ENCODE measurements around the gene EDNRA. TPM values are rescaled to one million over a fixed set of nuclear protein-coding genes. Genes with fewer than 3 reads are reported as not detected.

EDNRA gene
- total and polyA plus RNA-seq, 2 of the 8 experiments (the other 6 are each of a cell fraction or from before 2014, with no cell fraction given) = 1.7 to 3.3 TPM

DNA sequence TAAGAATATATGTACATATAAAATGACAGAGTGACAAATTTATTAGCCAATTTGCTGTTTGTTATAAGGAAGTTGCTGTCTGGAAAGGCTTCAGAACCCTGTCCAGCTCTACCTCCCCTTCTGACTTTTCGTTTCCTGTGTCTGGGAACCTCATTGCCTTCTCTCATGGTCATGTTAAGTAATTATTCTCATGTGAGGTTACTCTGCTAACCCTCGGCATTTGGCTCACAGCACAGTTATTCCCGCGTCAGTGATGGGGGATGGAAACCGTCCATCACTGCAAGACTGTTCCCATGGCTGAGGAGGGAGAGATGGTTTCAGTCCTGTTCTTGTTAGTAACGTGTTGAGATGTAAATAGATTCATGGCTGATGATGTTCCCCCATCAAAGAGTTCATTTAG lies 11.9 kb downstream of the EDNRA start:
- no peaks in the 10 kb centered on the region for H3K4me1 ChIP-seq (replicated peaks in 1 of 4; ENCODE audit: control insufficient read depth in 3 of 4, insufficient read depth in 4 of 4, low read length in 3 of 4)
- no peak overlapping the region for H3K4me3 ChIP-seq (ENCODE audit: extremely low read depth in 1 of 4, insufficient read depth in 2 of 4, low read depth in 3 of 4, low read length in 4 of 4)
- TF ChIP-seq TEAD4 (IDR thresholded peaks at IDR 0.05; ENCODE audit: low read depth, low read length) (no peak), ZNF274 (IDR thresholded peaks at IDR 0.05; ENCODE audit: borderline replicate concordance, extremely low read depth, low read length) (no peak), TAF7 (optimal IDR thresholded peaks at IDR 0.05; ENCODE audit: borderline replicate concordance, low read depth, low read length) (no peak), POLR2AphosphoS5 (IDR thresholded peaks at IDR 0.05; ENCODE audit: low read depth, low read length) (no peak), POU5F1 (IDR thresholded peaks at IDR 0.05; ENCODE audit: low read depth, low read length) (no peak)
- no peaks in the 10 kb centered on the region; a peak in 1 of 4 replicates for H3K9me3 ChIP-seq (ENCODE audit: insufficient read depth in 2 of 2, low read depth in 1 of 2, low read length in 1 of 2)
- no peak overlapping the region for H3K4ac ChIP-seq (replicated peaks; ENCODE audit: insufficient read length, low read depth, low read length)
- H3K23me2 ChIP-seq (ENCODE audit: low read depth, low read length) = peaks cover 1% of the 10 kb centered on the region; the same call in 1 of the 2 replicates
- WGBS, 2 experiments (ENCODE audit: extremely low coverage in 1 of 2, insufficient coverage in 1 of 2, insufficient read length in 1 of 2, insufficient replicate concordance in 2 of 2, low coverage in 1 of 2, low lambda C conversion rate in 2 of 2, missing lambda C conversion rate in 1 of 2) = 92% methylated on average over 6 of the region's 6 CpGs; no CpG with 5 or more reads in 1 of the 2 experiments
- H3K27me3 ChIP-seq (replicated peaks in 1 of 4; ENCODE audit: control insufficient read depth in 3 of 4, extremely low read depth in 1 of 4, insufficient read depth in 3 of 4, low read length in 3 of 4) = no peaks in the 10 kb centered on the region
- H3K79me1 ChIP-seq (ENCODE audit: low read depth, low read length) = no peaks in the 10 kb centered on the region
- no peak overlapping the region for H4K5ac ChIP-seq (ENCODE audit: insufficient read length, low read depth, low read length)
- H3K9ac ChIP-seq (replicated peaks in 1 of 4; ENCODE audit: extremely low read depth in 1 of 4, low read depth in 3 of 4, low read length in 3 of 4) = no peak overlapping the region
- no peak overlapping the region for H2BK12ac ChIP-seq (ENCODE audit: low read depth, low read length)
- H3K14ac ChIP-seq (ENCODE audit: insufficient read length) = no peak overlapping the region
- POLR2A ChIA-PET (ENCODE audit: partially characterized antibody) = no interaction called here
- H4K8ac ChIP-seq (ENCODE audit: extremely low read depth, insufficient read depth, low read length) = no peak overlapping the region
- no peak overlapping the region for H2BK5ac ChIP-seq (ENCODE audit: low read depth, low read length)
- no peak overlapping the region for H3K27ac ChIP-seq (ENCODE audit: low read depth, low read length)
- no peak overlapping the region for H2AK5ac ChIP-seq (ENCODE audit: low read depth, low read length)
- H4K20me1 ChIP-seq (replicated peaks in 1 of 2; ENCODE audit: control insufficient read depth in 1 of 2, insufficient read depth in 2 of 2, low read length in 2 of 2) = no peaks in the 10 kb centered on the region
- FAIRE-seq = no peak
- no peak overlapping the region for H2BK120ac ChIP-seq (replicated peaks; ENCODE audit: low read depth, low read length)
- H3K56ac ChIP-seq (replicated peaks; ENCODE audit: insufficient read length, low read depth, low read length) = no peak overlapping the region
- no peak overlapping the region for H4K91ac ChIP-seq (replicated peaks; ENCODE audit: insufficient read length, low read length)
- no peak overlapping the region for H3K4me2 ChIP-seq (ENCODE audit: insufficient read depth in 1 of 2, low read depth in 2 of 2, low read length in 2 of 2)
- H2BK15ac ChIP-seq (ENCODE audit: low read length) = no peak overlapping the region
- no peaks in the 10 kb centered on the region for H3K79me2 ChIP-seq (ENCODE audit: control insufficient read depth in 1 of 2, insufficient read depth in 2 of 2, low read length in 2 of 2)
- no peak for DNase-seq (ENCODE audit: low read depth in 1 of 2, low spot score in 2 of 2)
- H3K23ac ChIP-seq (ENCODE audit: insufficient read length) = no peak overlapping the region
- no peaks in the 10 kb centered on the region for H3K36me3 ChIP-seq (ENCODE audit: control insufficient read depth in 2 of 4, insufficient read depth in 4 of 4, low read length in 3 of 4)
- H2AFZ ChIP-seq (ENCODE audit: low read length) = no peak overlapping the region
- no peak overlapping the region for H3K18ac ChIP-seq (ENCODE audit: extremely low read depth, low read length)
- CTCF ChIA-PET (ENCODE audit: partially characterized antibody) = interaction anchor here (0.6 to 1.3 kb wide), 3 partner anchors 12 to 26 kb away, joined by 3 read pairs; partner anchors contain the start of gene EDNRA
- H2BK20ac ChIP-seq (ENCODE audit: low read length) = no peak overlapping the region

Data from H1 (cell line).